ENCODE measurements around the gene ANAPC7. TPM values are rescaled to one million over a fixed set of nuclear protein-coding genes. Genes with fewer than 3 reads are reported as not detected.
"Not testable (repeated sequence)": the region's sequence is repeated elsewhere in the genome, so short reads cannot be mapped to it uniquely, and the experiment has no call there.

Gene ANAPC7
- total RNA-seq, 1 donor from 2014 or later = 15.5 TPM

DNA sequence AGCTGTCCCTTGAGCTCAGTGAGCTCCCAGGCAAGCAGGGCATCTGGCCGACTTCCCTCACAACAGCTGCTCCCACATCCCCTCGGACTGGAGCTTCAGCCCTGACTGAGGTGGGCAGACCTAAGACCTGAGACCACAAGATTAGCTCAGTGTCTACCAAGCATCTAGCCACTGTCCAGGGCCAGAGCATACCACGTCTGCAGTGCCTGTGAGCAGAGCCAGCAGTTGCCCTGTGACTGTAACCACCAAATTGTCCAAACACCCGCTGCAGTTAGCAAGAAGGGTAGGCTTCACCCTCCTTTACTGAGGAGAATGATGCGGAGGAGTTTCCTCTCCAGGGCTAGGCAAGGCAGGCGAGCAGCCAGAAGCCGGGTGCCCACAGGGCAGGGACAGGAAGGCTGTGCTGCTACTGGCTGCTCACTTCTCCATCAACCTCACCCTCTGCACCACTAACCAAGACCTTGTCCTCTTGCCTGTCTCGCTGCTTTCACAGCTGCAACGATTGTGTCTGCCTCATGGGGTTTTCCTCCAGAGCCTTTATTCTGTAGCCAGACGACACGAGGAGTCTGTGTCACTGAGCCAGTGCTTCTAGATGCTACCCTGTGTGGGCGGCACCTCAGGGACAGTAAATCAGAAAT is 53.9 kb downstream of the ANAPC7 start:
- ATAC-seq (peak; percentile 3), DNase-seq (ENCODE audit: low spot score) (no peak)

GRCh38 chr12:110349096-110349495 is 54.4 kb downstream of the ANAPC7 start:
- no peak for DNase-seq (ENCODE audit: low spot score)
- ATAC-seq = peak; percentile 6

DNA sequence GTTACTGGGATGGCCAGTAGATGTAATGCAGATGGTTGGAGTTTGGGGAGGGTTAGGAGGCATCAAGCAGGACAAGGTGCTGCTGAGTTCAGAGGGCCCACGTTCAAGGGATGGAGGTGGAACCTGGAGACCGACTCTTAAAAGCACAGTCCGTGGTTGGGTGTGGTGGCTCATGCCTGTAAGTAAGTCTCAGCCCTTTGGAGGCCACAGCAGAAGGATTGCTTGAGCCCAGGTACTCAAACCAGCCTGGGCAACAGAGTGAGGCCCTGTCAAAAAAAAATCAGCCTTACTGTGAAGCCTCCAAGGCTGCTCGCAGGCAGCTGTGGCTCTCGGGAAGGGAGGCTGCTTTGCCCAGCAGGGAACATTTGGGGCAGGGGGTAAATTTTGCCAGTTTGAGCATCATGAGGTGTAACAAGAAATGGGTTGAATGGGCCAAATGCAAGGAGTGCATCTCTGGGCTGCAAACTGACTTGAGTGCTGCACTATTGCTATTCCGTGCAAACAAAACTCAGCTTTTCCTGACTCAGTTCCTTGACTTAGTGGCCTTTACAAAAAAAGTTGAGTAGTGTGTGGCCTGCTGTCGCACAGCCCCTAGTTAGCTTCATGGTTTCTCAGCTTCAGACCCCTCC is 55.0 kb downstream of the ANAPC7 start:
- ATAC-seq (no peak), DNase-seq (ENCODE audit: low spot score) (no peak)

- DNase-seq (ENCODE audit: low spot score) (no peak), ATAC-seq (no peak)
Observed at GRCh38 chr12:110347767-110348166, 55.7 kb downstream of the ANAPC7 start.

DNA sequence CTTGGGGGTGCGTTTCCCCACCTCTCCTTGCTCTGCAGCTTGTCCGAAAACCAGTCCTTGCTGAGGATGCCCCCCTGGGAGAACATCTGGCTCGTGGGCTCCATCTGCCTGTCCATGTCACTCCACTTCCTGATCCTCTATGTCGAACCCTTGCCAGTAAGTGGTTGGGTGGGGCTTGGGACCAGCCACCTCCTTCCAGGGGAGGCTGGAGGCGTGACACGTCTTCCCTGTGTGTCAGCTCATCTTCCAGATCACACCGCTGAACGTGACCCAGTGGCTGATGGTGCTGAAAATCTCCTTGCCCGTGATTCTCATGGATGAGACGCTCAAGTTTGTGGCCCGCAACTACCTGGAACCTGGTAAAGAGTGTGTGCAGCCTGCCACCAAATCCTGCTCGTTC is 57.5 kb downstream of the ANAPC7 start:
- no peak for DNase-seq (ENCODE audit: low spot score)
- no peak for ATAC-seq

- peak; percentile 10 for ATAC-seq
- no peak for DNase-seq (ENCODE audit: low spot score)
Observed at GRCh38 chr12:110345176-110345661, 58.3 kb downstream of the ANAPC7 start.

GRCh38 chr12:110344657-110345056 is 58.9 kb downstream of the ANAPC7 start:
- DNase-seq (ENCODE audit: low spot score) = no peak
- ATAC-seq = no peak

GRCh38 chr12:110343736-110344555 is 59.6 kb downstream of the ANAPC7 start:
- DNase-seq (ENCODE audit: low spot score) = no peak
- no peak for ATAC-seq

- ATAC-seq (no peak), DNase-seq (ENCODE audit: low spot score) (no peak)
Observed at GRCh38 chr12:110343114-110343513, 60.4 kb downstream of the ANAPC7 start.

DNA sequence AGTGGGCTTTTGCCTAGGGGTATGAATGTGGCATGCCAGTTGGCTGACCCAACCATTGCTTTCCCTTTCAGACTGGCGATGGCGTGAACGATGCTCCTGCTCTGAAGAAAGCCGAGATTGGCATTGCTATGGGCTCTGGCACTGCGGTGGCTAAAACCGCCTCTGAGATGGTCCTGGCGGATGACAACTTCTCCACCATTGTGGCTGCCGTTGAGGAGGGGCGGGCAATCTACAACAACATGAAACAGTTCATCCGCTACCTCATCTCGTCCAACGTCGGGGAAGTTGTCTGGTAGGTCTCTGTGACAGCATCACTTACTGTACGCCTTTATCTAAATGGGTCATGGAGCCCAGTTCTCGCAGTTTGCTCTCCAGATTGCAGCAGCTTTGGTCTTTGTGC is 61.4 kb downstream of the ANAPC7 start:
- ATAC-seq = no peak
- no peak for DNase-seq (ENCODE audit: low spot score)

DNA sequence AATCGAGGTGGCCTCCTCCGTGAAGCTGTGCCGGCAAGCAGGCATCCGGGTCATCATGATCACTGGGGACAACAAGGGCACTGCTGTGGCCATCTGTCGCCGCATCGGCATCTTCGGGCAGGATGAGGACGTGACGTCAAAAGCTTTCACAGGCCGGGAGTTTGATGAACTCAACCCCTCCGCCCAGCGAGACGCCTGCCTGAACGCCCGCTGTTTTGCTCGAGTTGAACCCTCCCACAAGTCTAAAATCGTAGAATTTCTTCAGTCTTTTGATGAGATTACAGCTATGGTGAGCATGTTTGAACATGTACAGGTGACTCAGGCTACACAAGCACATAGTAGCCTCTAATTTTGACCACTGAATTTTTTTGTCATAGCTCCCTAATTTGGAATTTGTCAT is 62.8 kb downstream of the ANAPC7 start:
- no peak for DNase-seq (ENCODE audit: low spot score)
- no peak for ATAC-seq

- ATAC-seq = not testable (repeated sequence)
Observed at GRCh38 chr12:110340261-110340660, 63.2 kb downstream of the ANAPC7 start.

DNA sequence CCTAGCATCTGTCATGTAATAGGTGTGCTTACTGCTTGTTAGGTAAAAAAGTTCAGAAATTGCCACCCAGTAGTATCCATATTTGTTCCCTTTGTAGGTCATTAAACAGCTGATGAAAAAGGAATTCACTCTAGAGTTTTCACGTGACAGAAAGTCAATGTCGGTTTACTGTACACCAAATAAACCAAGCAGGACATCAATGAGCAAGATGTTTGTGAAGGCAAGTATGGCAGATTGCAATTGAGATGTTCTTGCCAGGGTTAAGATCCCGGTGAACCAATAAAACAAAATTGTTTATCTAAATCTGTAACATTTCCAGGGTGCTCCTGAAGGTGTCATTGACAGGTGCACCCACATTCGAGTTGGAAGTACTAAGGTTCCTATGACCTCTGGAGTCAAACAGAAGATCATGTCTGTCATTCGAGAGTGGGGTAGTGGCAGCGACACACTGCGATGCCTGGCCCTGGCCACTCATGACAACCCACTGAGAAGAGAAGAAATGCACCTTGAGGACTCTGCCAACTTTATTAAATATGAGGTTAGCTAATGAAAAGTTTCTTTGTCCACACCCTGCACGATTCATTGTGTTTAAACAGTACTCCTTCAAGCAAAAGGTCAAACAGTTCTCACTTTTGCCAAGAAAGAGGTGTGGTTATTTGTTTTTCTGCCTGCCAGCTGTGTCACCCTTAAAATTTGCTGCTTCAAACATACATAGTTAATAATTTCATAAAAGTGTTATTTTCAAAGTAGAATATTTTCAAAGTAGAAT is 64.1 kb downstream of the ANAPC7 start:
- no peak for DNase-seq (ENCODE audit: low spot score)
- no peak for ATAC-seq

More at GRCh38 chr12:110340261-110340660, 63.2 kb downstream of the ANAPC7 start:
- not testable (repeated sequence) for DNase-seq (ENCODE audit: low spot score)

GRCh38 chr12:110338754-110339153 is 64.8 kb downstream of the ANAPC7 start:
- ATAC-seq (no peak), DNase-seq (ENCODE audit: low spot score) (no peak)

- ATAC-seq (peak; percentile 9), DNase-seq (ENCODE audit: low spot score) (no peak)
Observed at GRCh38 chr12:110337912-110338710, 65.4 kb downstream of the ANAPC7 start.

DNA sequence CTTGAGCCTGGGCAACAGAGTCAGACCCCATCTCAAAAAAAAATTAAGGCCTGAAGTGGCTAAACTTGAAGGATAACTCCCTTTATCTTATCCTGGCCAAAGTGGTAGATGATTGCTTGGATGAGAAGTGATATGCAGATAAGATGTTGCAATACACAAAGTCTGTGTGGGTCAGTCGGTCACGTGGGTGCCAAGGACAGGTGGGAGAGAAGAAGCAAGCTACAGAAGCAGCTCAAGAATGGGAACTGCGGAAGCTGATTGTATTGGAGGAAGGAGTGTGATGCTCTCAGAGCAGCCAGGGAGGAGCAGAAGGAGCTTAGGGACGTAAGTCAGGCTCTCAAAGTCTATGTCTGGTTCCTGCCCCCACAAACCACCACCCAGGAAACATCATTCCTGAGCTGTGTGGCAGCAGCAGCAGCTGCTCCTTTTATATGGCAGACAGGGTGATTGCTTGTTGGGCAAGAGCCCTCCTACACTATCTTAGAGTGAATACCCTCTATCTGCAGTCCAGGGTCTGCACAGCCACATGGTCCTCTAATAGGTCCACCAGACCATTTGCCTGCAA is 67.9 kb downstream of the ANAPC7 start:
- DNase-seq (ENCODE audit: low spot score) (no peak), ATAC-seq (peak; percentile 24)

GRCh38 chr12:110333201-110333600 is 70.3 kb downstream of the ANAPC7 start:
- no peak for DNase-seq (ENCODE audit: low spot score)
- no peak for ATAC-seq

GRCh38 chr12:110330544-110330943 is 73.0 kb downstream of the ANAPC7 start:
- ATAC-seq = no peak
- DNase-seq (ENCODE audit: low spot score) = no peak

- DNase-seq (ENCODE audit: low spot score) (no peak), ATAC-seq (no peak)
Observed at GRCh38 chr12:110330124-110330523, 73.4 kb downstream of the ANAPC7 start.

DNA sequence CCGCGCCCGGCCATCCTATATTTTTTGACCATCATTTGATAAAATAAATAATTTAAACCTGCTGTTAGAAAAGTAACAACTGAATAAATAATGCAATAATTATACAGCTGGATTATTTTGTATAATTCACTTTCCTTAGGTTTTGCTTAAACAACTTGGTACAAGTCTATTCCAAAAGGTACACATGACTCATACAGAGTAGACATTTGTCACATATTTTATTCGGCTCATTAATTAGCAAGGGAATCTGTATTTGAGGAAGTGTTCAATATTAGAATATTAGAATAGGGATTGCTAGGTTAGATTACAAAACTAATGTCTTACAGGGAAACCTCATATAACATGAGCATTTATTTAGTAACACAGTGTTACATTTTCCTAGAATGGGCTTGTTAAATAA is 73.8 kb downstream of the ANAPC7 start:
- DNase-seq (ENCODE audit: low spot score) = no peak
- no peak for ATAC-seq
